ENCODE data around the gene PDLIM1.

- TF ChIP-seq JUN (IDR thresholded peaks at IDR 0.05; ENCODE audit: low read depth, low read length), result no peak
- TF ChIP-seq, protein P1, sequence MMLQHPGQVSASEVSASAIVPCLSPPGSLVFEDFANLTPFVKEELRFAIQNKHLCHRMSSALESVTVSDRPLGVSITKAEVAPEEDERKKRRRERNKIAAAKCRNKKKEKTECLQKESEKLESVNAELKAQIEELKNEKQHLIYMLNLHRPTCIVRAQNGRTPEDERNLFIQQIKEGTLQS (IDR thresholded peaks at IDR 0.05; ENCODE audit: insufficient read depth, low read depth, low read length), result no peak
- TF ChIP-seq, protein P2, sequence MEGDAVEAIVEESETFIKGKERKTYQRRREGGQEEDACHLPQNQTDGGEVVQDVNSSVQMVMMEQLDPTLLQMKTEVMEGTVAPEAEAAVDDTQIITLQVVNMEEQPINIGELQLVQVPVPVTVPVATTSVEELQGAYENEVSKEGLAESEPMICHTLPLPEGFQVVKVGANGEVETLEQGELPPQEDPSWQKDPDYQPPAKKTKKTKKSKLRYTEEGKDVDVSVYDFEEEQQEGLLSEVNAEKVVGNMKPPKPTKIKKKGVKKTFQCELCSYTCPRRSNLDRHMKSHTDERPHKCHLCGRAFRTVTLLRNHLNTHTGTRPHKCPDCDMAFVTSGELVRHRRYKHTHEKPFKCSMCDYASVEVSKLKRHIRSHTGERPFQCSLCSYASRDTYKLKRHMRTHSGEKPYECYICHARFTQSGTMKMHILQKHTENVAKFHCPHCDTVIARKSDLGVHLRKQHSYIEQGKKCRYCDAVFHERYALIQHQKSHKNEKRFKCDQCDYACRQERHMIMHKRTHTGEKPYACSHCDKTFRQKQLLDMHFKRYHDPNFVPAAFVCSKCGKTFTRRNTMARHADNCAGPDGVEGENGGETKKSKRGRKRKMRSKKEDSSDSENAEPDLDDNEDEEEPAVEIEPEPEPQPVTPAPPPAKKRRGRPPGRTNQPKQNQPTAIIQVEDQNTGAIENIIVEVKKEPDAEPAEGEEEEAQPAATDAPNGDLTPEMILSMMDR (IDR thresholded peaks at IDR 0.05; ENCODE audit: control extremely low read depth in 1 of 3, insufficient read depth in 1 of 3, low read depth in 1 of 3, low read length in 3 of 3), result no peak
- no peak for TF ChIP-seq TAF1 (IDR thresholded peaks at IDR 0.05; ENCODE audit: low read depth, low read length)
- TF ChIP-seq KDM5A (IDR thresholded peaks at IDR 0.05; ENCODE audit: low read length), result no peak
- no peak for TF ChIP-seq POLR2A (IDR thresholded peaks at IDR 0.05; ENCODE audit: control extremely low read depth in 1 of 2, low read depth in 2 of 2, low read length in 2 of 2)
- TF ChIP-seq ZNF274 (IDR thresholded peaks at IDR 0.05; ENCODE audit: borderline replicate concordance, extremely low read depth, low read length), result no peak
- no peak for TF ChIP-seq POLR2AphosphoS5 (IDR thresholded peaks at IDR 0.05; ENCODE audit: low read depth, low read length)
- TF ChIP-seq EP300 (IDR thresholded peaks at IDR 0.05; ENCODE audit: borderline replicate concordance in 1 of 2, low read depth in 2 of 2, low read length in 2 of 2), result no peak
- TF ChIP-seq TCF12 (IDR thresholded peaks at IDR 0.05; ENCODE audit: low read depth, low read length), result no peak
Observed at GRCh38 chr10:95188593-95188992, 102.2 kb downstream of the PDLIM1 start.

All from H1 (cell line).